GM20431 (cell line): ENCODE results near the gene TMEM269.
"Not testable (repeated sequence)": the region's sequence is repeated elsewhere in the genome, so short reads cannot be mapped to it uniquely, and the experiment has no call there.

ENCODE experiments used
- in situ Hi-C: fragments of 300-500 bp; cut with MseI, MboI; formaldehyde crosslinking; loops from one replicate; pipeline ENCODE4 v1.15.0; 2020; ENCODE audit warnings: low sequenced_read_pairs; ENCODE audit not compliant: unreplicated experiment

The TMEM269 gene

DNA sequence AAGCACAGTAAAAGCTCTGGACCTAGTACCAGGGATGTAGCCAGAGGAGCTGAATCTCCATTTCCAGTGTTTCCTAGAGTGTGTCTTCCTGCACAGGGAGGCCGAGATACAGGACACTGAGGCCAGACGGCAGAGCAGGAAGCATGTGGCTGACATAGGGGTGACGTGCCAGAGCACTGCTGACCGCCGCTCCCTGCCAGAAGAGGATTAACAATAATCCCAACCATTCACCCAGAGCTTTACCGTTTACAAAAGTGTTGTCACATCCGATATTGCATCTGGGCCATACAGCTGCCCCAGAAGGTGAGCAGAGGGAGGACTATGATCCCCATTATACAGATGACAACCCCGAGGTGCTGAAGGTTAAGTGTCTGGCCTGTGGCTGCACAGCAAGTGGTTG, 38.9 kb upstream of the TMEM269 start:
- in situ Hi-C loops: loop anchor here (10.0 to 25.0 kb wide), 2 partner anchors 161 to 384 kb away; no protein-coding TSS in a partner anchor

DNA sequence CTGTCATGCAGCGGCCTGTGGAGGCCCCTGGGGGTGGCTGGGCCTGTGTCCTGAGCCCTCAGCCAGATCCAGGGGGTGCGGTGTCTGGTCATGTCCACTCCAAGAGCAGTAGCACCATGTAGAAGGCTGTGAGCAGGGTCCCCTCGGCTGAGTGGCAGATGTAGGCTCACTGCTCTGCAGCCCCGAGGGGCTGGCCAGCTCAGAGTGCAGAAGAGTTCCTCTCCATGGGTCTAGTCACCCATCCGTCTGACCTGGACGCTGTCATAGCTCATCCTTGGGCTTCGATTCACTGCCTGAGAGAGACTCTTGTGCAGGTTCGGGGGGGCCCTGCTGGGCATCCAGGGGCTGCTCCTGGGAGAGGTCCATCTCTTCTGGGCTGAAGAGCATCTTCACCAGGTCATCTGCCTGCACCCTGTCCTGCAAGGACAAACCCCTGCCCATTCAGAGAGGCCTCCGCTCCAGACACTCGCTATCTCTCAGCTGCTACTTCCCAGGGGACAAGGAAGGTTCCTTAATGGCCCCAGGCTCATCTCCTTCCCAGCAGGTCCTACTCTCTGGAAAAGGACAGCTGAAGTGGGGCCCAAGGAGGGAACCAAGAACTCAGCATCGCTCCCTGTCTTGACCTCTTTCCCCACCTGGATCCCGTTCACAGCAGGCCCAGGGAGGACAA, 38.2 kb upstream of the TMEM269 start:
- in situ Hi-C loops: loop anchor here (10.0 to 25.0 kb wide), 2 partner anchors 162 to 384 kb away; no protein-coding TSS in a partner anchor

DNA sequence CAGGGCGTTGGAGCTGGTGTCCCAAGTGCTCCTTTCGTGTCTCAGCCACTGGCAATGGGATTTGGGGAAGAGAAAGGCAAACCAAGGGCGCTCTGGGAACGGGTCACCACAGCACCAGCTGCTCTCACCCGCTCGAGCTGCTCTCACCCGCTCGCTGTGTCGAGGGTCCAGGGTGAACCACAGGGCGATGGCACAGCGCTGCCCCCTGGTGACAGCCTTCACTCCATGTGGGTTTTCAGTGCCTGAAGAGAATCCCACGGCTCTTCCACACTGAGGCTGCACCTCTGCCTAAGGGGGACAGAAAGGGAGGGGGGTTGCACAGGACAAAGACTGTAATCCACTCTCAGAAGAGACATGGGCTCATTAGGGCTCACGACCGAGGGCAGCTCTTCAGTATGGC, 37.7 kb upstream of the TMEM269 start:
- in situ Hi-C loops: loop anchor here (10.0 to 25.0 kb wide), 2 partner anchors 162 to 385 kb away; no protein-coding TSS in a partner anchor

DNA sequence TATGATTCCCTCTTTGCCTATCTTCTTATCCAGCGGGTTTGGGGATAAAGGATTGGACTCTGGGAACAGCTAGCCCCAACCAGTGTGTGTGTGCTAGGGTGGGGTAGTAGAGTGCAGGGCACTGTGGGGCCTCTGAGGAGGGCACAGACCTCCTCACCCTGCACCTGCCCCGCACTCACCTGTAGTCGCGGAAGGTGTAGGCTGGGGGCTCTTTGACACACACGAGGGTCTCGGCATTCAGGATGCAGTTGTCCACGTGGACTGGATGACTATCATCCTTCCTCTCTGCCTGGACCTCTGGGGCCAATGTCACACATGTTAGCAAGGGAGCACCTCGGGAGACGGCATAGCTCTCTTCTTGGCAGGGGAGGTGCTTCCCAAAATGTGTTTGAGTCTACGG, 36.8 kb upstream of the TMEM269 start:
- in situ Hi-C loops: loop anchor here (10.0 to 25.0 kb wide), 2 partner anchors 163 to 386 kb away; no protein-coding TSS in a partner anchor

DNA sequence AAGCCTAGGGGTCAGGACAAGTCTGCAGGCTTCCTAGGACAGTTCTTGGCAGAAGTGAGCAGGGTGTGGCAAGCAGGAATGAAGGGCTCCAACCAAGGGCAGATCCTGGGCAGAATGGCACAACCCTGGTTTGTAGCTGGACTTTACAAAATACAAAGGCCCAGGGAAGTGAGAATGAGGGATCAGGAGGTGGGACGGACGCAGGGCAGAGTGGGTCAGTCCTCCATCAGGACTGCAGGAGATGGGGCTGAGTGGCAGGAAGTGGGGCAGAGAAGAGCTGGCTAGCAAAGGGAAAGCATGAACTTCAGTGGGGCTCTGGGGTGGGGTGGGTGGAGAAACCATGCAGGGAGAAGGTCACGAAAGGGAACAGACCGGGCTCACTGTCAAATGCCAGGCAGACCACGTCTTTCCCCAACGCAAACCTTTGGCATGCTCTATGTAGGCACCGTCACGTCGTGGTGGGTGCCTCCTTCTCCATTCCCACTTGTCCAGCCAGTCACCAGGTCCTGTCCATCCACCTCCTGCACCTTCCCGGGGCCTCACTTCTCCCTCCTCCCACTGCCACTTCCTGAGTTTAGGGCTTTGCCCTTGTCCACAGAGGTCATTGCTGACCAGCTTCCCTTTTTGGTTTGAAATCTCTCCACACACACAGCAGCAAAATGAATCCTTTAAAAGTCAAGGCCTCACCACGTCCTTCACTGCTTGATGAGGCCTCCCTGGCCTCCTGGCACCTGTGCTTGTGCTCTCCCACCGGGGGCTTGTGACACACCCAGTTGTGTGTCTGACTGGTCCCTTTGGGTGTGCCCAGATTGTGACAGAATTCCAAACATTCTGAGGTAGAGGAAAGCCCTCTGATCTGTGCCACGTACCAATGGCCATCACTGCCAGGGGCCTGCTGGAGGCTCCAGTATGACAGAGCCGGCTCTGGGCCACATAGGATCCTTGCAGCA, 36.1 kb upstream of the TMEM269 start:
- in situ Hi-C loops: loop anchor here (10.0 to 25.0 kb wide), 2 partner anchors 164 to 386 kb away; no protein-coding TSS in a partner anchor

DNA sequence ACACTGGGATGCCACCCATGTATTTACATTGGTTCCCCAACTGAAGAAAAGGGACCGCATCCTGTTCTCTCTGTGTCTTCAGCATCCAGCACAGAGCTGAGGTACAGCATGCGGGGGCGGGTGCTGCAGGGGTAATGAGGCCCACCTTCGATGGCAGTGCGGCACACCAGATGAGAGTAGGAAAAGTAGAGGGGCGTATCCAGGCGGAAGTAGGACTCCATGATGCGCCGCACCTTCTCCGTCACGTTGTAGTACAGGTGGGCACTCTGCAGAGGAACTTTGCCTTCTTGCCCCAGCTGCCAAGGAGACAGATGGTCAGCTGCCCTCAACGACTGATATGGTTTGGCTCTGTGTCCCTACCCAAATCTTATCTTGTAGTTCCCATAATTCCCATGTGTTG, 34.8 kb upstream of the TMEM269 start:
- in situ Hi-C loops: no loop called here

DNA sequence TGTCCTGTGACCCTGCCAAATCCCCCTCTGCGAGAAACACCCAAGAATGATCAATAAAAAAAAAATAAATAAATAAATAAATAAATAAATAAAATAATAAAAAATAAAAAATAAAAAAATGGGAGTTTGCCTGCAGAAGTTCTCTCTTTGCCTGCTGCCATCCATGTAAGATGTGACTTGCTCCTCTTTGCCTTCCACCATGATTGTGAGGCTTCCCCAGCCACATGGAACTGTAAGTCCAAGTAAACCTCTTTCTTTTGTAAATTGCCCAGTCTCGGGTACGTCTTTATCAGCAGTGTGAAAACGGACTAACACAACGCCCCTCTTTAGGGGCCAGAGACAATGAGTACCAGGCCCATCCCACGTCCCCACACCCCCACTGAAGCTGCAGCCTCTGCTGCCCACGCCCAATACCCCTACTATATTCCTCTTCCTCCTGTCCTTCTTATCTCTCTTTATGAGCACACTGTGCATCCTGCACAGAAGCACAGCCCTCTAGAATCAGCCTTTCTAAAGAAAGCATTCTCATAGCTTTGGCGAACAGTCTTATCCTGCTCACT, 33.2 kb upstream of the TMEM269 start:
- in situ Hi-C loops: not testable (repeated sequence)

DNA sequence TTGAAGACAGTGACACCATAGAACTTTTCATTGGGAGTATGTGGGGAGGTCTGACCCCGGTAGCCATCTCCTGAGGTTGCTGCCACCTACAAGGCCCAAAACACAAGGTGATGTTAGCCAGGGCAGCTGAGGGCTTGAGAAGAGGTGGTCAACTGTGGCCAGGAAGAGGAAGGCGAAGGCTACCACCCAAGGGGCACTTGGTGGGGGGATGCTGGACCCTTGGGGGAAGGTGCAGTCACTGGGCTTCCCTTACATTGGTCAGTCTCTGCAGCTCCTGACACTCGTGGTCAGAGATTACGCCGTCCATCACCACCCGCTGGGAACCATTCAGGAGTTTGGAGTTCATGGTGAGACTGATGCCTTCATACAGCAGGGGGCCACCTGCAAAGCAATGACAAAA, 32.5 kb upstream of the TMEM269 start:
- in situ Hi-C loops: no loop called here

DNA sequence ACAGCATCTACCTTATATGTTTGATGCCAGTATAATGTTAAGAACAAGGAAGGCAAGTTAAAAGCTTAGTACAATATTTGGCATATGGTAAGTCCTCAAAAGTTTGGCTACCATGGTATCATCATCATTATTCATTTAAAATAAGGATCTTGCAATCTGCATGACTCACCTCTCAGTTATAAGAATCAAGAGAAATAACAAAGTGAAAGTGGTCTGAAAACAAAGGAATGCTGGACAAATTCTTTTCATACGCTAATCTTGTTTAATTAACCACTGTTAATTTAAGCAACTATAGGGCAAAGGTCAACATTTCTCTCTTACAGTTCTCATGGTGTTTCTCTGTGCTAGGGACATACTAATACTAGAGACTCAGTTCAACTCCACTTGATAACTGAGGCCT, 31.7 kb upstream of the TMEM269 start:
- in situ Hi-C loops: no loop called here

DNA sequence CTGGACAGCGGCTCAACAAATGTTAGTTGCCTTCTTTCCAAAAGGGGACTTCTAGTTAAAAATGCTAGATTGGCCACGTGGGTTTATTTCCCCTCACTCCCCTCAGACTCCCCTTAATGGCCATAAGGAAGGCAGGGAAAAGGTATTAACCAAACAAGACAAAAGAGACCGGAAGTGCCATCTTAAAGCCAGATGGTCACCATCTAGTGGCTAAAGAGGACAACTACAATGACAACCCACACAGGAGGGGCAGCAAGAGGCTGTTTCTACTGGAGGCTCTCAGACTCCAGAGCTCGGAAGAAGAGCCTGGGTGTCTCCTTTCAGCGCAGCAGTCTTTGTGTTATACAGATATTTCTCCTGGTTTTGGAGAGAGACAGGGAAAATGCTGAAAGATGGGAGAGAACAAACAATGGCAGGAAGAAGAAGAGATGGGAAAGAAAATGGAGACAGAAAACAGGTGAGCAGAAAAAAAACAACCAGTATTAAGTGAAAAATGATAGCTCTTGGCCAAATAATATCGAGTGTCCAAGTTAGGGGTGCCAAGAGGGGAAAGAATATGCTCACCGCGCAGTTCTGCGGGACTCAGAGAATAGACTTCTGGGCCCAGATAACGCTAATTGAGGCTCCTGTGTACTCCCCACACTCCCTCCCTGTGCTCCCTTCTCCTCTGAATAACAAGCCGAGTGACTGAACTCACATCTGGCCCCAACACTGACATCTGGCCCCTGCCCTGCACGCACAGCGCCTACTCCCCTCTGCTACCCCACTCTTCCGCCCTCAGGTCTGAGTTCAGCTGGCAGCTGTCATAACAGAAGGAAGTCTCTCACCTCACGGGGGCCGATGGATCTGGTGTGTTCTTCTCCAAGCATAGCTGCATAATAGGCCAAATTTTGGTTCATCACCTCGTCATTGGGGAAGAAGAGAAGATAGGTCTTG, 27.6 kb upstream of the TMEM269 start:
- in situ Hi-C loops: no loop called here

DNA sequence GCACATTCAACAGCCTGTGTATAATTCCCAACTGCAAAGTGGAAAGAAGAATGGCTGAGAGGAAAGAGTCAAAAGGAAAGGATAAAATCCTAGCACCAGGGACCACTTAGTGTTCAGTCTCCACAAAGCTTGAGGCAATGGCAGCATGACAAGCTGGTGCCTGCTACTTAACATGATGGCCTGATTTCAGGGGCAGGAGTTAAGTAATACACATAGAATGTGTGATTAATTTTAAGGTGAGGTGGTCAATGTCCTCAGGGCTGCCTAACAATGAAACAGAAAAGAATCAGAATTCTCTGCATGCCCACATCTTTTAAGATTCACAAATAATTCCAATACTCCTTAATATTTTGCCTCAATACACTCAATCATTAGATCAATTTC, 26.9 kb upstream of the TMEM269 start:
- in situ Hi-C loops: no loop called here

DNA sequence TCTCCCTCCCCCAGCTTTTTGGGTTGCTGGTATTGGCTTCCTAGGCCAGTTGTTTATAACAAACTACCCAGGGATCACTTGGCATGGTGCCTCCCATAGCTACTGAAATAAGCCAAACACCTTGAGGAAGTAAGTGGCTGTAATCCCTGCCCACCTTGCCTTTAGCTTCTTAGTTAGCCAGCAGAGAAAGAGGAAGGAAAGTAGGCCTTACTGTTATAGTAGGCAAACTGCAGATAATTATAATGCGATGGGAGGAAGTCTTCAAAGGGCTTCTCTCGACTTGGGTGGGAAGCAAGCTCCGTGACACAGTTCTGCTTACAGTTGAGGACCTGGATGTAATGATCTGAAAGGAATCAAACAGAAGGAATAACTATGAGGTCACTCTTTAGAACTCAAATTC, 26.1 kb upstream of the TMEM269 start:
- in situ Hi-C loops: no loop called here

DNA sequence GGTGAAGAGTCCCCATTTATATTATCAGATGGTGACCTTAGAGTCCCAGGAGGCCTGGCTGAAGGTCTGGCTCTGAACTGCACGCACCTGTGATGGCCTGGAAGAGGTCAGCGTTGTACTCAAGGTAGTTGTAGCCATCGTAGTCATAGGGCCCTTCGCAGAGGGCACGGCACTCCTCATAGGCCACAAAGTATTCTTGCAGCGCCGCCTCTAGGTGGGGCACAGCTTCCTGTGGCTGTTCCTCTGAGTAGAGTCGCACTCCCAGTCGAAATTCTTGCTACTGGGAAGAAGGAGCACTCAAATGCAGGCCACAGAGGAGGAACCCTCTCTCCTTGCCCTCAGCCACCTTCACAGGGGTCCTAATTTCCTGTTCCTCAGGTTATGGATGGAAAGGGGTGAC, 25.7 kb upstream of the TMEM269 start:
- in situ Hi-C loops: no loop called here

DNA sequence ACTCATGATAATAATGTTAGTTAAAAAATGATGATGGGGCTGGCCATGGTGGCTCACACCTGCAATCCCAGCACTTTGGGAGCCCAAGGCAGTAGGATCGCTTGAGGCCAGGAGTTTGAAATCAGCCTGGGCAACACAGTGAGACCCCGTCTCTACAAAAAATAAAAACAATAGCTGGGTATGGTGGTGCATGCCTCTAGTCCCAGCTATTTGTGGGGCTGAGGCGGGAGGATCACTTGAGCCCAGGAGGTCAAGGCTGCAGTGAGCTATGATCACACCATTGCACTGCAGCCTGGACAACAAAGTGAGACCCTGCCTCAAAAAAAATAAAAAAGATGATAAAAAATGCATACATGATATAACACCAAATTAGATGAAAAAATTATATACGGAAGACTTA, 23.2 kb upstream of the TMEM269 start:
- in situ Hi-C loops: no loop called here

DNA sequence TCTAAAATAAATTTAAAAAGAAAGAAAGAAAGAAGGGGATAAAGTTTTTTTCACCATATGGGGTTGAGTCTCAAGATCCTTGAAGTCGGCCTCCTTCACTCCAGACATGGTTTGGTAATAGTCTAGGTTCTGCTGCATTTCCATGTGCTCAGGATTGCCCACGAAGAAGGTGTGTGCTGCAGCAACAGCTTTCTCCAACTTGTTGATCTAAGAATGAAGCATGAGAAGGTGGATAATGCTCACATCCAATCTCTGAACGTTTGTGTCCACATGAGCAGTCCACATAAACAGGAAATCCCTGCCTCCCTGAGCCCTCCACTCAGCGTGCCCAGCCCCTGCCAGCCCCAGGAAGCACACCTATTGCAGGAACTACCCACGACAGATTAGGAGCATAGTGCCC, 22.5 kb upstream of the TMEM269 start:
- in situ Hi-C loops: no loop called here

DNA sequence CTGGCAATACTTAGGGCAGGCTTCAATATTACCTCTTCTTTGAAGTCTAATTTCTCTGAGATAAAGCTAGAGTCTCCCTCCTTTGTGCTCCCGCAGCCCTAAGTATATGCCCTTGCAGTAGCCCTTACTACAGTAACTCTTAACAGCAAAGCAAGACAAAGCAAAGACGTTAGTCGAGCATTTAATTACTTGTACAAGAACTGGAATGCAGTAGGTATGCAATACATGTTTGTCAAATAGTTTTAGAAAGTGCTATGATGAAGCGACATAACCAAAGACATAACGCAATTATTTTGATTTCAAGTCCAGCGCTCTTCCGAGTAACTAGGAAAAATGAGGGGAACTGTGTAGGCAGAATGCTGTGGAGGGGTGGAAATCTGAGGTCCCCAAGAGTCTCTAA, 19.5 kb upstream of the TMEM269 start:
- in situ Hi-C loops: no loop called here

DNA sequence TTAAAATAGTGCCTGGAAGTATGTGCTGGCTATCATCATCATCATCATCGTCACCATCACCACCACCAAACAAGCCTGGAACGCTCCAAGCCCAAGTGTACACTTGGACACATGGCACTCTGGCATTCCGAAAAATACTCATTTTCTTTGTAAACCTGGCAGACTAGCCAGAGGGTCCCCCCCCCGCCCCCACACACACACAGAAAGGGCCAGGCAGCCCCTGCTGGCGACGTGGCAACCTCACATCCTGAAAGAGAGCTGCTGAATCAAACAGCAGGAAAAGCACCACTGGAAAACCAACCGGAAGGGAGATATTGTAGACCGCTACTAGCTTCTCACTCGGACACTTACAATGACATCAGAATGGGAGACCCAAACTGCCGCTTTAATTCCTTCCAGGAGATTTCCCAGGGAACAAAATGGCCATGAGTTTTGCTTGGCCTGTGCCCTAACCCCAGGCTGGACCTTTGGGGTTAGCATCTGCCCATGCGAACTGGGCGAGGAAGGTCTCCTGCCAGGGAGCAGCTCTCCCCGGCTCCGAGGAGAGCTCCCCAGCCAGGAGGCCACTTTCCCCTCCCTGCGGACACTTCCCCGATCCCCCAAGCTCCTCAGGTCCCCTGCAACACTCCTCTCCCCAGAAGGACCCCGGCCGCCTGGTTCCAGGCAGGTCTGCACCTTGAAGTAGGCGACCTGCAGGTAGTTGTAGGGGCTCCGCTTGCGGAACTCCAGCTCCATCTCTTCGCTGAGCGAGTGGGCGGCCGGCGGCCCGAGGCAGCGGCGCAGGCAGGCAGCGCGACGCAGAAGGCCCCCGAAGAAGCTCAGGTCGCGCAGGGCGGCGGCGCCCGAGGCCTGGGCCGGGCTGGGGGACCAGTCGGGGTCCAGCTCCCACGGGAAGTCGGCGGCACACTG, 18.7 kb upstream of the TMEM269 start:
- in situ Hi-C loops: no loop called here

DNA sequence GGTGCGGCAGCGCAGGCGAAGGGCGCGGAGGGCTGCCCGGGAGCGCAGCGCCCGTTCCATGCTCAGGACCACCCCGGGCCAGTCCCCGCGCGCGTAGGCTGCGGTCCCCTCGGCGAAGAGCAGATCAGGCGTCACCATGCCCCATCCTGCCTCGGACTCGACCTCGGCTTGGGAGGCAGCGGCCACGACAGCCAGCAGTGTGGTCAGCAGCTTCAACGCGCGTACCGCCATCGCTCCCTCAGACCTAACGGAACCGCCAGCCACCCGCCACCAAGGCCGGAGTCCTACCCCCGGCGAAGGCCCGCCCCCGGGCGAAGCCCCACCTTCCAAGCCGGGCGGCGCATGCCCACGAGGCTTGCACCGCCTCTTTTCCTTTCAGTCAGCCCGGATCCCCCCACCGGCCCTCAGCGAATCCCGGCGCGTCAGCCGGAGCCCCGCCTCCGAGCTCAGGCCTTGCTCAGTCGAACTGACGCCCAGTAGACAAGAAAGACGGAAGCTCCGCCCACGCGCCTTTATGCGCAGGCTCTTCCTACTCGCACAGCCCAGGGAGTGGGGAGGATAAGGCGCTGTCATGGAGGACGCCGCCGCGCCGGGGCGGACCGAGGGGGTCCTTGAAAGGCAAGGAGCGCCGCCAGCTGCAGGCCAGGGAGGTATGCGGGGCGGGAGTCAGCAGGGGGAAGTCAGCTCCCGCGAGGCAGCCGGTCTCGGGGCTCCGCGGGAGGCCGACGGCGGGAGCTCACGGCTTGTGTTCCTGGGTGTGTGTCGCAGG, 17.9 kb upstream of the TMEM269 start, which contains the start of the genes C1orf50 and P3H1:
C1orf50 (plus strand) TSS at position 509 of the 769 bp plus-strand sequence; CDS start at position 572, 63 bp downstream.
P3H1 (minus strand) TSS at position 288 of the 769 bp plus-strand sequence; CDS start at position 231, 57 bp downstream.
- in situ Hi-C loops: no loop called here
